Transverse colon (tissue), 4 donors: ENCODE results near the gene GPC2. TPM values are rescaled to one million over a fixed set of nuclear protein-coding genes. Genes with fewer than 3 reads are reported as not detected.
A peak's percentile ranks its signal among the peaks of the same experiment; 100 is the strongest.
"Not testable (repeated sequence)": the region's sequence is repeated elsewhere in the genome, so short reads cannot be mapped to it uniquely, and the experiment has no call there.

Experiments
- DNase-seq: peaks from one replicate; pipeline ENCODE4 v3.0.0-alpha.2; 2019
- H3K27ac ChIP-seq, 4 donors: fragments of 200-600 bp; sonication (generic); 2 replicates each; pipeline ENCODE4 v1.5.1; 2016 to 2018; ENCODE audit warnings: inconsistent platforms in 4 of 4
- H3K27me3 ChIP-seq: fragments of 200-600 bp; sonication (generic); 2 replicates; pipeline ENCODE4 v1.5.1; 2017; ENCODE audit warnings: inconsistent platforms
- H3K36me3 ChIP-seq, 4 donors: fragments of 200-600 bp; sonication (generic); 2 replicates each; pipeline ENCODE4 v1.5.1; 2017 to 2019; ENCODE audit warnings: inconsistent platforms in 4 of 4
- H3K4me1 ChIP-seq, 4 donors: fragments of 200-600 bp; sonication (generic); 2 replicates each; pipeline ENCODE4 v1.5.1; 2017 to 2020; ENCODE audit warnings: inconsistent platforms in 4 of 4
- H3K4me3 ChIP-seq, 4 donors: fragments of 200-600 bp; sonication (generic); 1 replicate in 1 of 4; 2 replicates in 3 of 4; pipeline versions ENCODE4 v1.5.1 to v1.6.1; 2017 to 2019; ENCODE audit warnings: inconsistent platforms in 4 of 4
- H3K9me3 ChIP-seq, 2 donors: fragments of 200-600 bp; sonication (generic); 2 replicates each; pipeline ENCODE4 v1.5.1; 2017 to 2019; ENCODE audit warnings: inconsistent platforms in 2 of 2
- EP300 ChIP-seq: sonication (generic); formaldehyde crosslinking; IDR thresholded peaks from one replicate; pipeline ENCODE4 v1.6.1; 2017; ENCODE audit warnings: antibody characterized with exemption, low read depth
- POLR2A ChIP-seq: fragments of 450-650 bp; IDR thresholded peaks from one replicate; pipeline ENCODE4 v1.6.1; 2016; ENCODE audit warnings: antibody characterized with exemption, mild to moderate bottlenecking, moderate library complexity
- POLR2AphosphoS5 ChIP-seq, 3 donors: sonication (generic); formaldehyde crosslinking; IDR thresholded peaks; one replicate each; pipeline ENCODE4 v1.6.1; 2016; ENCODE audit warnings: antibody characterized with exemption in 3 of 3
- WGBS, 2 donors: methylation state at CpG; one replicate each; pipeline ENCODE4 v1.1.5; 2018; ENCODE audit warnings: low coverage in 1 of 2; 5-methylcytosine and 5-hydroxymethylcytosine counted together
- in situ Hi-C, 4 donors: fragments of 200-750 bp; cut with MboI; loops; one replicate each; pipeline versions ENCODE4 v1.15.0 to v1.15.1; 2017; ENCODE audit warnings: low sequenced_read_pairs in 3 of 4, low pct_ligation_motif_present in 1 of 4, low pct_unique_long_range_greater_than_20kb in 1 of 4
- intact Hi-C: fragments of 100-400 bp; cut with DNase I; formaldehyde crosslinking; loops from one replicate; pipeline ENCODE4 v1.15.1; 2023; ENCODE audit warnings: low total_unique reads
- total RNA-seq, 4 donors: library from RNA; depleted of rRNA; stranded (reverse); fragments of >200 nt; gene quantifications; one replicate each; pipeline ENCODE4 v1.1.0, GENCODE V29; 2016
- TF ChIP-seq, protein P1 (sequence below), 5 experiments: fragments of 200-600 bp in 3 of 5; fragments of 450-650 bp in 2 of 5; sonication (generic) in 3 of 5; IDR thresholded peaks; 1 replicate in 2 of 5; 2 replicates in 3 of 5; pipeline ENCODE4 v1.5.1; 2016 to 2017; ENCODE audit warnings: antibody characterized with exemption in 5 of 5, inconsistent platforms in 3 of 5, mild to moderate bottlenecking in 2 of 5, moderate library complexity in 1 of 5

The GPC2 gene
- total RNA-seq, 4 donors from 2014 or later: 3.5 to 17.2 (median 12.5) TPM; not detected in 1

DNA sequence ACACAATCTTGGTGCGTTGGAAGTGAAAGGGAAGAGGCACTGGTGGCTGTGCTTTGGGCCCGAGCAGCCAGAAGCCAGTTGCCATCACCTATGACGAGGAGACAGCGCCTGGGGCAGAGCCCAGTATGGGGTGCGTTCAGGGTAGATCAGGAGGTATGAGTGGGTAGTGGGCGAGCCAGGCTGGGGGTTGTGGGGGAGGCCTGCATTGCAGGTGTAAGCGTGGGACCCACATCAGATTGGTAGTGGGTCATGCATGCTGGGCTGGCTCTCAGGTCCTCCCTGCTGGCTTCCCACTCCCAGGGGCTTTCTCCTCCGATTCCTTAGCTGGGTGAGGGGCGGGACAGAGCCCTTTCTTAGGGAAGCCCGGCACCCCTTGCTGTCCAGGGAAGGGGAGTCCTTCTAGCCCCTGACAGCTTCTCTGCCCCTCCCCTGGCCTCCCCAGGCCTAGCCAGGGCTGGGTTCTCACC, 42.1 kb upstream of the GPC2 start:
- Histone ChIP-seq H3K27me3 (no peaks in the 10 kb centered on the region), H3K4me1 (peaks cover 0 to 14% (median 0%) of the 10 kb centered on the region in 4 donors), H3K36me3 (no peaks in the 10 kb centered on the region), H3K27ac (peak overlapping the region; percentile 26 to 76 (median 56)), H3K4me3 (peak overlapping the region in 1 of 4 donors; percentile 21), H3K9me3 (no peaks in the 10 kb centered on the region)
- 70 to 88% methylated on average over 2 to 10 of the region's 10 CpGs for WGBS, 2 donors
- DNase-seq: no peak
- intact Hi-C loops (no loop called here), in situ Hi-C loops (loop anchor here in 1 of 4 donors (5.0 kb wide), 1 partner anchor 87 kb away; no protein-coding TSS in a partner anchor)
- TF ChIP-seq EP300 (no peak), POLR2A (no peak), POLR2AphosphoS5 (IDR thresholded peaks at IDR 0.05) (no peak)
- TF ChIP-seq, protein P1, sequence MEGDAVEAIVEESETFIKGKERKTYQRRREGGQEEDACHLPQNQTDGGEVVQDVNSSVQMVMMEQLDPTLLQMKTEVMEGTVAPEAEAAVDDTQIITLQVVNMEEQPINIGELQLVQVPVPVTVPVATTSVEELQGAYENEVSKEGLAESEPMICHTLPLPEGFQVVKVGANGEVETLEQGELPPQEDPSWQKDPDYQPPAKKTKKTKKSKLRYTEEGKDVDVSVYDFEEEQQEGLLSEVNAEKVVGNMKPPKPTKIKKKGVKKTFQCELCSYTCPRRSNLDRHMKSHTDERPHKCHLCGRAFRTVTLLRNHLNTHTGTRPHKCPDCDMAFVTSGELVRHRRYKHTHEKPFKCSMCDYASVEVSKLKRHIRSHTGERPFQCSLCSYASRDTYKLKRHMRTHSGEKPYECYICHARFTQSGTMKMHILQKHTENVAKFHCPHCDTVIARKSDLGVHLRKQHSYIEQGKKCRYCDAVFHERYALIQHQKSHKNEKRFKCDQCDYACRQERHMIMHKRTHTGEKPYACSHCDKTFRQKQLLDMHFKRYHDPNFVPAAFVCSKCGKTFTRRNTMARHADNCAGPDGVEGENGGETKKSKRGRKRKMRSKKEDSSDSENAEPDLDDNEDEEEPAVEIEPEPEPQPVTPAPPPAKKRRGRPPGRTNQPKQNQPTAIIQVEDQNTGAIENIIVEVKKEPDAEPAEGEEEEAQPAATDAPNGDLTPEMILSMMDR (IDR thresholded peaks at IDR 0.05): no peak

DNA sequence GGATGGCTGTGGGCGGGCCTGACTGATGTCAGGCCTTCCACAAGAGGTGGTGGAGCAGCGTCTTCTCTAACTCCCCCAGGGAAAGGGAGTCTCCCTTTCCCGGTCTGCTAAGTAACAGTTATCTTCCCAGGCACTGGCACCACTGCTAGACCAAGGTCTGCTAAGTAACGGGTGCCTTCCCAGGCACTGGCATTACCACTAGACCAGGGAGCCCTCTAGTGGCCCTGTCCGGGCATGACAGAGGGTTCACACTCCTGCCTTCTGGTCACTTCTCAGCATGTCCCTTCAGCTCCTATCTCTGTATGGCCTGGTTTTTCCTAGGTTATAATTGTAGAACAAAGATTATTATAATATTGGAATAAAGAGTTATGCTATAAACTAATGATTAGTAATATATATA, 40.8 kb upstream of the GPC2 start:
- H3K9me3 ChIP-seq, H3K36me3 ChIP-seq, H3K4me3 ChIP-seq, intact Hi-C loops, H3K27me3 ChIP-seq, H3K27ac ChIP-seq: not testable (repeated sequence)
- TF ChIP-seq, protein P1 (IDR thresholded peaks at IDR 0.05): peak in 4 of 5 experiments; percentile 42 to 59 (median 52)
- in situ Hi-C loops: loop anchor here in 1 of 4 donors (5.0 kb wide), 1 partner anchor 86 kb away; no protein-coding TSS in a partner anchor
- peak; percentile 93 for DNase-seq
- 0% methylated on average over 2 of the region's 5 CpGs; no CpG with 5 or more reads in 1 of the 2 donors for WGBS, 2 donors
- peaks cover 0 to 22% (median 2%) of the 10 kb centered on the region in 4 donors for H3K4me1 ChIP-seq

DNA sequence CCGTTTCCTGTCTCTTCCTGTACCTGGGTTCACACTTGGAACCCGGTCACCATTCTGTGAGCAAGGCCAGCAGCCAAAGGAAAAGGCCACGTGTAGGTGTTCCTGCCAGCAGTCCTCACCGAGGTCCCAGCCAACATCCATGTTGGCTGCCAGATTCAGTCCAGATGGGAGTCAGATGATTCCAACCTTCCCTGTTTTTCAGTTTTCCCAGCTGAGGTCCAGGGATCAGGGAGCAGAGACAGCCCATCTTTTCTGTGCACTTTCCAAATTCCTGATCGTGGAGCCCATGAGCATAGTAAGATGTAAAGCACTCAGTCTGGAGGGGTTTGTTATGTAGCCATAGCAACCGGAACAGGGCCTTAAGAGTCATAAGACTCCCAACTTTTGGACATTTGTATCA, 38.7 kb upstream of the GPC2 start:
- in situ Hi-C loops: loop anchor here in 1 of 4 donors (5.0 kb wide), 1 partner anchor 84 kb away; no protein-coding TSS in a partner anchor
- TF ChIP-seq POLR2A: no peak
- no peak for TF ChIP-seq EP300
- TF ChIP-seq POLR2AphosphoS5 (IDR thresholded peaks at IDR 0.05): no peak
- TF ChIP-seq, protein P1 (IDR thresholded peaks at IDR 0.05): no peak
- Histone ChIP-seq H3K27ac (peak overlapping the region in 1 of 4 donors; percentile 8), H3K4me1 (peaks cover 0 to 31% (median 2%) of the 10 kb centered on the region in 4 donors), H3K9me3 (no peaks in the 10 kb centered on the region), H3K4me3 (no peak overlapping the region), H3K36me3 (no peaks in the 10 kb centered on the region), H3K27me3 (no peaks in the 10 kb centered on the region)
- 66% methylated on average over 6 of the region's 6 CpGs; no CpG with 5 or more reads in 1 of the 2 donors for WGBS, 2 donors
- intact Hi-C loops: no loop called here
- DNase-seq: no peak

DNA sequence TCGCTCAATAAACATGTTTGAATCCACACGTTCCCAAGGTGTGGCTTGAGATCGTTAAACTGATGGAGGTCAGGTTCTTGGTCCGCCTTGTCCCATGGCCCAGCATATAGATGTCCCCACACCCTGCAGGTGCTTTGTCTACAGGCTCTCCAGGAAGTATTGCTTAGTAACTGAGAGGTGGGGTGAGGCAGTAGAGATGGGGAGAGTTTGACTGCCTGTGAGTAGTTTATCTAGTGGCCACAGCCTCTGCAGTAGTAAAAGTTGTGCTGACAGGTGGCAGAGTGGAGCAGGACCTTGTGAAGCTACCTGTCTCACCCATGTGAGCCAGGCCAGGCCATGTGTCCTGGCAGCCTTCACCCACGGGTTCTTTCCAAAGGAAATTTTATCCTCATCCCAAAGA, 37.2 kb upstream of the GPC2 start:
- H3K9me3 ChIP-seq, H3K27me3 ChIP-seq, H3K4me3 ChIP-seq, in situ Hi-C loops, H3K36me3 ChIP-seq: not testable (repeated sequence)
- WGBS, 2 donors: 40% methylated on average over 2 to 5 of the region's 5 CpGs
- Histone ChIP-seq H3K4me1 (peaks cover 0 to 41% (median 4%) of the 10 kb centered on the region in 4 donors), H3K27ac (peak overlapping the region; percentile 19 to 66 (median 44))
- intact Hi-C loops: loop anchor here (5.0 kb wide), 1 partner anchor 77 kb away; no protein-coding TSS in a partner anchor
- peak; percentile 68 for DNase-seq

DNA sequence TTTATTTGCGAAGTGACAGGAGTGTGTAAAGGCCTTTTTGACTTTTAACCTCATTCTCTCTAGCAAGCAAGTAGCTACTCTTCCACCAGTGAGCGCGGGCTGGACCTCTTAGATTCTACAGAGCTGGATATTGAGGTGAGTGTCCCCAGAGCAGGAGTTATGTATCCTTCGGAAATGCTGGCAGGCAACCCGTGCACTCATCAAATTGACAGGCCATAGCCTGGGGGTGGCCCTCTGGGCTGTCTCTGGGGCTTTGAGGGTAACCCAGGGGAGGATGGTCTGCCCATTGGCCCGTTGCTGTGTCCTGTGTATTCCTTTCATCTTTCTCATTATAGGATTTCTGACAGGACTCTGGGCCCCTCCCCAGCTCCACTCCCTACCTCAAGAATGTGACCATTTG, 36.5 kb upstream of the GPC2 start:
- TF ChIP-seq POLR2A (no peak), EP300 (no peak)
- Histone ChIP-seq H3K36me3 (no peaks in the 10 kb centered on the region), H3K4me3 (no peak overlapping the region), H3K27ac (peak overlapping the region; percentile 19 to 66 (median 44)), H3K27me3 (no peaks in the 10 kb centered on the region), H3K9me3 (no peaks in the 10 kb centered on the region), H3K4me1 (peaks cover 0 to 48% (median 4%) of the 10 kb centered on the region in 4 donors)
- in situ Hi-C loops (no loop called here), intact Hi-C loops (loop anchor here (5.0 kb wide), 1 partner anchor 76 kb away; no protein-coding TSS in a partner anchor)
- no peak for DNase-seq
- WGBS, 2 donors: 65% methylated on average over 6 of the region's 6 CpGs; no CpG with 5 or more reads in 1 of the 2 donors
